HEK293 (cell line): ENCODE measurements around the gene ARHGAP26.

ENCODE experiments used
- AEBP2 ChIP-seq: fragments of 450-650 bp; formaldehyde crosslinking; IDR thresholded peaks from 2 replicates; pipeline ENCODE4 v1.5.1; 2016; ENCODE audit warnings: missing biosample characterization, missing genetic modification characterization, borderline replicate concordance
- CTCF ChIP-seq: fragments of 450-650 bp; formaldehyde crosslinking; IDR thresholded peaks from 2 replicates; pipeline ENCODE4 v1.5.1; 2016; ENCODE audit warnings: missing biosample characterization, missing genetic modification characterization
- ELK4 ChIP-seq: IDR thresholded peaks from 2 replicates; pipeline ENCODE4 v1.6.1; 2011; ENCODE audit warnings: mild to moderate bottlenecking, low read depth, low read length, borderline replicate concordance
- REST ChIP-seq: fragments of 450-650 bp; formaldehyde crosslinking; IDR thresholded peaks from 2 replicates; pipeline ENCODE4 v1.5.1; 2016; ENCODE audit warnings: missing biosample characterization, missing genetic modification characterization
- YY1 ChIP-seq: fragments of 450-650 bp; formaldehyde crosslinking; IDR thresholded peaks from 2 replicates; pipeline ENCODE4 v1.5.1; 2018; ENCODE audit warnings: missing biosample characterization, missing genetic modification characterization
- ZBTB11 ChIP-seq: fragments of 450-650 bp; formaldehyde crosslinking; conservative IDR thresholded peaks from 2 replicates; pipeline ENCODE4 v1.5.1; 2016; ENCODE audit warnings: low read depth, missing biosample characterization, missing genetic modification characterization
- ZNF350 ChIP-seq: fragments of 450-650 bp; formaldehyde crosslinking; IDR thresholded peaks from 2 replicates; pipeline ENCODE4 v1.5.0; 2017; ENCODE audit warnings: missing biosample characterization, mild to moderate bottlenecking, missing genetic modification characterization
- ZNF37A ChIP-seq: fragments of 450-650 bp; IDR thresholded peaks from 2 replicates; pipeline ENCODE4 v1.5.1; 2018; ENCODE audit warnings: missing biosample characterization, missing genetic modification characterization
- ZNF449 ChIP-seq: fragments of 450-650 bp; formaldehyde crosslinking; IDR thresholded peaks from 2 replicates; pipeline ENCODE4 v1.5.1; 2017; ENCODE audit warnings: missing biosample characterization, mild to moderate bottlenecking, missing genetic modification characterization, moderate library complexity
- ZNF473 ChIP-seq: fragments of 450-650 bp; formaldehyde crosslinking; IDR thresholded peaks from 2 replicates; pipeline ENCODE4 v1.5.1; 2017; ENCODE audit warnings: missing biosample characterization, missing genetic modification characterization
- ZNF510 ChIP-seq: fragments of 450-650 bp; formaldehyde crosslinking; IDR thresholded peaks from 2 replicates; pipeline ENCODE4 v1.5.1; 2018; ENCODE audit warnings: mild to moderate bottlenecking, missing genetic modification characterization, missing biosample characterization; ENCODE audit not compliant: insufficient replicate concordance
- ZNF514 ChIP-seq: fragments of 450-650 bp; formaldehyde crosslinking; IDR thresholded peaks from 2 replicates; pipeline ENCODE4 v1.5.1; 2016; ENCODE audit warnings: missing biosample characterization, missing genetic modification characterization
- ZNF544 ChIP-seq: fragments of 450-650 bp; formaldehyde crosslinking; IDR thresholded peaks from 2 replicates; pipeline ENCODE4 v1.5.0; 2017; ENCODE audit warnings: missing biosample characterization, missing genetic modification characterization
- ZNF785 ChIP-seq: fragments of 450-650 bp; formaldehyde crosslinking; IDR thresholded peaks from 2 replicates; pipeline ENCODE4 v1.5.1; 2016; ENCODE audit warnings: missing biosample characterization, missing genetic modification characterization

GRCh38 chr5:142758062-142758795, 11.9 kb upstream of the ARHGAP26 start:
- TF ChIP-seq CTCF (no peak), YY1 (tag by site-specific recombination) (no peak), REST (tag by site-specific recombination) (no peak), ZNF350 (tag by site-specific recombination) (no peak), AEBP2 (no peak), ZNF785 (tag by site-specific recombination) (no peak), ZNF510 (tag by site-specific recombination) (no peak), ZNF514 (tag by site-specific recombination) (no peak), ZNF473 (no peak), ZNF37A (no peak), ZBTB11 (tag by site-specific recombination) (no peak), ELK4 (no peak), ZNF544 (tag by site-specific recombination) (no peak), ZNF449 (tag by site-specific recombination) (no peak)
